ENCODE results near the gene TAF4.

TAF4 gene

GRCh38 chr20:62040933-62041332, 24.7 kb downstream of the TAF4 start:
- DNase-seq: no peak

- DNase-seq: no peak
Measured at GRCh38 chr20:62040381-62040922, 25.2 kb downstream of the TAF4 start.

GRCh38 chr20:62039738-62040137, 25.9 kb downstream of the TAF4 start:
- no peak for DNase-seq

GRCh38 chr20:62032609-62033368, 32.9 kb downstream of the TAF4 start:
- DNase-seq: no peak

GRCh38 chr20:62031462-62032092, 34.1 kb downstream of the TAF4 start:
- DNase-seq: no peak

GRCh38 chr20:62030834-62031434, 34.7 kb downstream of the TAF4 start:
- DNase-seq: peak; percentile 39

- DNase-seq: no peak
Measured at GRCh38 chr20:62030357-62030756, 35.3 kb downstream of the TAF4 start.

- no peak for DNase-seq
Measured at GRCh38 chr20:62029949-62030348, 35.7 kb downstream of the TAF4 start.

GRCh38 chr20:62029296-62029695, 36.4 kb downstream of the TAF4 start:
- DNase-seq: no peak

GRCh38 chr20:62028384-62028783, 37.3 kb downstream of the TAF4 start:
- no peak for DNase-seq

GRCh38 chr20:62027698-62028321, 37.9 kb downstream of the TAF4 start:
- no peak for DNase-seq

- DNase-seq: no peak
Measured at GRCh38 chr20:62027116-62027515, 38.6 kb downstream of the TAF4 start.

GRCh38 chr20:62026564-62026856, 39.2 kb downstream of the TAF4 start:
- no peak for DNase-seq

- no peak for DNase-seq
Measured at GRCh38 chr20:62025832-62026563, 39.7 kb downstream of the TAF4 start.

- no peak for DNase-seq
Measured at GRCh38 chr20:62025394-62025793, 40.3 kb downstream of the TAF4 start.

GRCh38 chr20:62023935-62024334, 41.7 kb downstream of the TAF4 start:
- DNase-seq: no peak

GRCh38 chr20:62022575-62023139, 43.0 kb downstream of the TAF4 start:
- DNase-seq: no peak

- no peak for DNase-seq
Measured at GRCh38 chr20:62021793-62022385, 43.8 kb downstream of the TAF4 start.

GRCh38 chr20:62020935-62021701, 44.6 kb downstream of the TAF4 start:
- DNase-seq: no peak

- no peak for DNase-seq
Measured at GRCh38 chr20:62019881-62020492, 45.7 kb downstream of the TAF4 start.
